Left lung (tissue), 10 donors: Measurements from ENCODE around the gene PLPP2. TPM values are rescaled to one million over a fixed set of nuclear protein-coding genes. Genes with fewer than 3 reads are reported as not detected.

Experiments
- ATAC-seq: fragments of 200-7000 bp; cut with Tn5 transposase; one replicate; pipeline ENCODE4 v1.9.1; 2020; ENCODE audit warnings: moderate library complexity
- DNase-seq, 4 donors: peaks; one replicate each; pipeline ENCODE4 v3.0.0-alpha.2; 2013 to 2020
- H3K27ac ChIP-seq, 2 donors: fragments of 200-600 bp; sonication (generic) in 1 of 2; one replicate each; pipeline versions ENCODE4 v1.5.0 to v1.8.0; 2020 to 2021
- H3K27me3 ChIP-seq, 2 donors: fragments of 200-600 bp; sonication (generic) in 1 of 2; one replicate each; pipeline versions ENCODE4 v1.5.0 to v1.8.0; 2020 to 2021
- H3K36me3 ChIP-seq, 2 donors: fragments of 200-600 bp; sonication (generic) in 1 of 2; one replicate each; pipeline versions ENCODE4 v1.5.0 to v1.8.0; 2020 to 2021
- H3K4me1 ChIP-seq, 2 donors: fragments of 200-600 bp; one replicate each; pipeline ENCODE4 v1.8.0; 2021
- H3K4me3 ChIP-seq, 2 donors: fragments of 200-600 bp; sonication (generic) in 1 of 2; one replicate each; pipeline versions ENCODE4 v1.5.0 to v1.8.0; 2020 to 2021; ENCODE audit warnings: mild to moderate bottlenecking in 1 of 2
- H3K9me3 ChIP-seq, 2 donors: fragments of 200-600 bp; sonication (generic) in 1 of 2; one replicate each; pipeline versions ENCODE4 v1.5.0 to v1.8.0; 2020 to 2021
- intact Hi-C, 2 donors: fragments of 100-400 bp; cut with DNase I; formaldehyde crosslinking; loops; one replicate each; pipeline versions ENCODE4 v1.11.2 to v1.14.2; 2022
- polyA plus RNA-seq, 6 donors: library from polyadenylated mRNA; unstranded; fragments of 120-200 nt; gene quantifications; one replicate each; pipeline ENCODE4 v1.2.1, GENCODE V29; 2013; ENCODE audit not compliant: insufficient read length in 6 of 6
- total RNA-seq, 2 donors: library from RNA; stranded (reverse); fragmentation: NEBNext Ultra II Directional; extraction: Animal tissue kit (Norgen Biotek cat#: 25700); gene quantifications; one replicate each; pipeline ENCODE4 v1.2.1, GENCODE V29; 2021
- TF ChIP-seq, protein P1 (sequence below), 2 donors: fragments of 200-600 bp; sonication (generic) in 1 of 2; IDR thresholded peaks; one replicate each; pipeline versions ENCODE4 v1.5.0 to v1.8.0; 2021; ENCODE audit warnings: antibody characterized with exemption in 2 of 2
- donor health status: DM: no; HTN: yes; CAD: no.
- donor health status: DM: no; HTN: no; CAD: no.

Gene PLPP2
- total and polyA plus RNA-seq, 8 donors: 3.2 to 13.8 (median 5.2) TPM

DNA sequence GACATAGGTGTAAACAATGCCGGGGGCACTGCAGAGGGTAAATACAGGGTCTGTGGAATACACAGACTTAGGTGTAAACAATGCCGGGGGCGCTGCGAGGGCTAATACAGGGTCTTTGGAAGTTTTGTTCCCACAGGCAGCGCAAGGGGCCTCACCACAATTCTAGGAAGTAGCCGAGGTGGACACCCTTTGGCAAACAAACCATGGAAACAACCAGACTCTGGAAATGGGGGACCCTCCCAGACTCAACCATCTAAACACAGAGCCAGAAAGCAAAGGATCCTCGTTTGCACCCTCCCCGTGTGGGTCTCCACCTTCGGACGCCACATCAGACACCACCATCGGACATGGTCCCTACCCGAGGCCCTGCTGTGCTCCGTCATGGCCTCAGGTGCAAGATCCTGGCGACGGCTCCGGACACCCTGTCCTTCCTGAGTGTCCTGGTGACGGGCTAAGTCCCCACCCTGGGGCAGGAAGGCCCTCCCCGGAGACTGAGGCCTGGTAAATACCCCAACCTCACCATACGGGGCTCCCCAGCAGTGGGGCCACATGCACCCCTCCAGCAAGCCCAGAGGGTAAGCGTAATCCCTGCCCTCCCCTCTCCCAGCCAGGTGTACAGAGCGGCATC is 16.7 kb upstream of the PLPP2 start:
- no peaks in the 10 kb centered on the region for H3K4me1 ChIP-seq
- TF ChIP-seq, protein P1, sequence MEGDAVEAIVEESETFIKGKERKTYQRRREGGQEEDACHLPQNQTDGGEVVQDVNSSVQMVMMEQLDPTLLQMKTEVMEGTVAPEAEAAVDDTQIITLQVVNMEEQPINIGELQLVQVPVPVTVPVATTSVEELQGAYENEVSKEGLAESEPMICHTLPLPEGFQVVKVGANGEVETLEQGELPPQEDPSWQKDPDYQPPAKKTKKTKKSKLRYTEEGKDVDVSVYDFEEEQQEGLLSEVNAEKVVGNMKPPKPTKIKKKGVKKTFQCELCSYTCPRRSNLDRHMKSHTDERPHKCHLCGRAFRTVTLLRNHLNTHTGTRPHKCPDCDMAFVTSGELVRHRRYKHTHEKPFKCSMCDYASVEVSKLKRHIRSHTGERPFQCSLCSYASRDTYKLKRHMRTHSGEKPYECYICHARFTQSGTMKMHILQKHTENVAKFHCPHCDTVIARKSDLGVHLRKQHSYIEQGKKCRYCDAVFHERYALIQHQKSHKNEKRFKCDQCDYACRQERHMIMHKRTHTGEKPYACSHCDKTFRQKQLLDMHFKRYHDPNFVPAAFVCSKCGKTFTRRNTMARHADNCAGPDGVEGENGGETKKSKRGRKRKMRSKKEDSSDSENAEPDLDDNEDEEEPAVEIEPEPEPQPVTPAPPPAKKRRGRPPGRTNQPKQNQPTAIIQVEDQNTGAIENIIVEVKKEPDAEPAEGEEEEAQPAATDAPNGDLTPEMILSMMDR (IDR thresholded peaks at IDR 0.05): no peak
- H3K9me3 ChIP-seq: no peaks in the 10 kb centered on the region
- H3K27me3 ChIP-seq: no peaks in the 10 kb centered on the region
- DNase-seq: peak in 1 of 4 donors; percentile 68
- H3K36me3 ChIP-seq: peaks cover 0 to 73% of the 10 kb centered on the region in 2 donors
- peak overlapping the region in 1 of 2 donors; percentile 42 for H3K4me3 ChIP-seq
- ATAC-seq: no peak
- intact Hi-C loops: no loop called here
- H3K27ac ChIP-seq: peak overlapping the region; percentile 39 to 70

DNA sequence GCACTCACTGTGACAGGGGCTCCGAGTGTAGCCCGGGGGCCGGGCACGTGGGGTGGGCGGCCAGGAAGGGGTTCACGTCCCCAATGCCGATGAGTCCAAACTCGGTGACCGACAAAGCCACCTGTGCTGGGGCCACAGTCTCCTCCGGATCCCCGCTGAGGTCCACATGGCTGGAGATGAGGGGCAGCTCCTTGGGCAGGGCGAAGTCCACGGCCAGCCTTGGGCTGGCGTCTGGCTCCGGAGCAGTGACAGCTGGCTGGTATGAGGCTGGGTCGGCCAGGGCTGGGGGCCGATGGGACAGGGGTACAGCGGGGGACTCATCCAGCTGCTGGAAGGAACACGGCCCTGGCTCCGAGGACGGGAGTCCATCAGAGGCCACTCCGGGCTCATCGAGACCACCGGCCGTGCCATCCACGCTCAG is 15.9 kb upstream of the PLPP2 start:
- peaks cover 0 to 71% of the 10 kb centered on the region in 2 donors for H3K36me3 ChIP-seq

DNA sequence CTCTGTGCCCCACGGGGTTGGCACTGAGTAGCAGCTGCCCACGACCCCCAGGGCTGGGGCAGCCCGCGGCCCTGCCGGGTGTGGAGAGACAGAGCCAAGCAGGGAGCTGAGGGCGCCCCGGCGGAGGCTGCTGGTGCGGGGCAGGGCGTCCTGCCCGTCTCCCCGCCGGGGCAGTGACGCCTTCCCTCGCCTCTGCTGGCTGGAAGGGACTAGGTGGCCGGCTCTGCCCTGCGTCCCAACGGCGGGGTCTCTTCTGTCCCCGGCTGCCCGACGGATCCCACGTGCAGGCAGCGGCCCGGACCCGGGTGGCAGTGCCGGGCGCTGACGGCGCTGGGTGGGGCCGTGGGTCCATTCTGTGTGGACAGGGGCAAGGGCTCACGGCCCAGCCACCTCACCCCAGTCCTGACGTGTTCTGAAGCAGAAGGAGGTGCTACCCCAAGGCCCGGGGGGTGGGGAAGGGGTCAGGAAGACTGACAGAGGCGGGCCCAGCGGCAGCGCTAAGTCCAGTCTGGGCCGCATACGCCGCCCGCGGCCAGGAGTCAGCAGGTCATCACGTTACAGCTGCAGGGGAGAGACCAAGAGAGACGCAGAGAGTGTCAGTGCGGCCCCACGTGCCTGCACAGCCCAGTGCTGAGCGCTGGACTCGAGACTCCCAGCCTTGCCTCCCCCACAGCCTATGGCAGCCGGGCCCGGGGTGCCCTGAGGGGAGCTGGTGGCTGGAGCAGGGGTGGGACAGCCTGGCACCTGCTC is 15.1 kb upstream of the PLPP2 start:
- intact Hi-C loops: no loop called here
- Histone ChIP-seq H3K9me3 (no peaks in the 10 kb centered on the region), H3K27me3 (no peaks in the 10 kb centered on the region), H3K27ac (no peak overlapping the region), H3K4me1 (no peaks in the 10 kb centered on the region), H3K4me3 (no peak overlapping the region), H3K36me3 (peaks cover 0 to 64% of the 10 kb centered on the region in 2 donors)
- DNase-seq (peak in 1 of 4 donors; percentile 76), ATAC-seq (no peak)
- TF ChIP-seq, protein P1 (IDR thresholded peaks at IDR 0.05): no peak

More for the DNA sequence above, 15.9 kb upstream of the PLPP2 start:
- Histone ChIP-seq H3K9me3 (no peaks in the 10 kb centered on the region), H3K4me3 (peak overlapping the region in 1 of 2 donors; percentile 42), H3K27me3 (no peaks in the 10 kb centered on the region), H3K4me1 (no peaks in the 10 kb centered on the region), H3K27ac (peak overlapping the region in 1 of 2 donors; percentile 70)
- TF ChIP-seq, protein P1 (IDR thresholded peaks at IDR 0.05): no peak
- intact Hi-C loops: no loop called here
- ATAC-seq: no peak
- DNase-seq: peak in 1 of 4 donors; percentile 76

DNA sequence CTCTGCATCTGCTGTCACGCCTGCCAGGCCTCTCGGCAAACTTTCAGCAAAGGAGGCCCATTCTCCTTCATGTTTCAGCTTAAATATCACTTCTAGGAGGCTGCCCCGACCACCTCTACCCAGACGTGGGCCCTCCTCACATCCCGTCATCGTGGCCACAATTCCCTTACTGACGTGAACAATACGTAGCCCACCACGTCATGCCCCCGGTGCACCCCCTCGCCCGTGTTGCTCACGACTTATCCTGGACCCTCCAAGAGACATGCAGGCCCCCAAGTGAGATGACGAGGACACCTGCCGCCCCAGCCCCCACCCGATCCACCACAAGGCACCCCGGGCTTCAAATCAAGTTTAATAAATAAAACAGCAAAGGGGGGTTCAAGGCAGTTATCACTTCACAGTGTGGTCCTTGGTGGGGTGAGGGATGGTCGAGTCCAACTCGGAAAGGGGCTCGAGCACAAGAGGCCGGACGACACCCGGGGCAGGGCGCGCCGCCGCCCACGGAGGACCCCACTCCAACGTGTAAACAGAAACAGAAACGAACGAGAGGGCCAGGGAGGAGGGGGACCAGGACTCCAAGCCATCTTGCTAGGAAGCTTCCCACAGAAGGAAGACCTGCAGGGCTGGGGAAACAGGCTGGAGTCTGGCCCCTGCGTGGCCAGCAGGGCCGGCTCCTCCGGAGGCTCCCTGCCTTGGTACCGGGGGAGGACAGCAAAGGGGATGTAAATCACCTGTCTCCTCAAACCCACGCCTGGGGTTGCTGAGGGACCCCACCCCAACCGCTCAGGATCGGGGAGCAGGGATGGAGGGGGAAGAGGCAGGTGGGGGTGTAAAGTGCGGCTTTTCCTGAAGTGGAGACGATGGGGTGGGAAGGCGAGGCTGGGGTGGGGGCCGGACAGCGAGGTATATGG is 14.3 kb upstream of the PLPP2 start:
- DNase-seq (peak in 1 of 4 donors; percentile 71), ATAC-seq (no peak)
- Histone ChIP-seq H3K27me3 (no peaks in the 10 kb centered on the region), H3K27ac (no peak overlapping the region), H3K4me1 (no peaks in the 10 kb centered on the region), H3K36me3 (peaks cover 0 to 55% of the 10 kb centered on the region in 2 donors), H3K9me3 (no peaks in the 10 kb centered on the region), H3K4me3 (no peak overlapping the region)
- TF ChIP-seq, protein P1 (IDR thresholded peaks at IDR 0.05): no peak
- intact Hi-C loops: no loop called here
